GM21723 (cell line): ENCODE results near the gene CPEB2.

Experiments
- ATAC-seq: cut with Tn5 transposase; IDR thresholded peaks from one replicate; pipeline ENCODE4 v1.9.1; 2021; ENCODE audit warnings: mild to moderate bottlenecking, moderate library complexity; ENCODE audit not compliant: unreplicated experiment

Gene CPEB2

GRCh38 chr4:15010038-15010585, 7.8 kb downstream of the CPEB2 start:
- no peak for ATAC-seq

- ATAC-seq: no peak
Observed at GRCh38 chr4:15011166-15011565, 8.9 kb downstream of the CPEB2 start.

- ATAC-seq: no peak
Observed at GRCh38 chr4:15012017-15012788, 9.9 kb downstream of the CPEB2 start.

GRCh38 chr4:15013585-15013984, 11.3 kb downstream of the CPEB2 start:
- ATAC-seq: no peak

- no peak for ATAC-seq
Observed at GRCh38 chr4:15015170-15015569, 12.9 kb downstream of the CPEB2 start.

GRCh38 chr4:15018361-15018760, 16.1 kb downstream of the CPEB2 start:
- no peak for ATAC-seq

- no peak for ATAC-seq
Observed at GRCh38 chr4:15020502-15021286, 18.4 kb downstream of the CPEB2 start.

- no peak for ATAC-seq
Observed at GRCh38 chr4:15021311-15021710, 19.0 kb downstream of the CPEB2 start.

GRCh38 chr4:15021946-15022345, 19.7 kb downstream of the CPEB2 start:
- no peak for ATAC-seq

- no peak for ATAC-seq
Observed at GRCh38 chr4:15024386-15024785, 22.1 kb downstream of the CPEB2 start.

GRCh38 chr4:15025693-15026092, 23.4 kb downstream of the CPEB2 start:
- ATAC-seq: no peak

- ATAC-seq: no peak
Observed at GRCh38 chr4:15027921-15028435, 25.7 kb downstream of the CPEB2 start.

GRCh38 chr4:15031197-15031596, 28.9 kb downstream of the CPEB2 start:
- no peak for ATAC-seq

- ATAC-seq: no peak
Observed at GRCh38 chr4:15031993-15032675, 29.9 kb downstream of the CPEB2 start.

GRCh38 chr4:15034071-15034764, 31.9 kb downstream of the CPEB2 start:
- no peak for ATAC-seq

- no peak for ATAC-seq
Observed at GRCh38 chr4:15035159-15035558, 32.9 kb downstream of the CPEB2 start.

GRCh38 chr4:15037923-15038541, 35.8 kb downstream of the CPEB2 start:
- ATAC-seq: no peak

- ATAC-seq: no peak
Observed at GRCh38 chr4:15040916-15041463, 38.7 kb downstream of the CPEB2 start.

GRCh38 chr4:15042529-15043167, 40.4 kb downstream of the CPEB2 start:
- no peak for ATAC-seq
